Stomach (tissue), 9 donors: ENCODE results near the gene RHOD. TPM values are rescaled to one million over a fixed set of nuclear protein-coding genes. Genes with fewer than 3 reads are reported as not detected.

Experiments
- DNase-seq, 2 donors: peaks; one replicate each; pipeline versions ENCODE4 v3.0.0 to v3.0.0-alpha.2; 2013 to 2019
- H3K27ac ChIP-seq, 5 donors: fragments of 200-600 bp in 4 of 5; sonication (generic) in 4 of 5; one replicate each; pipeline ENCODE4 v1.5.1; 2013 to 2019; ENCODE audit warnings: mild to moderate bottlenecking in 1 of 5, moderate library complexity in 1 of 5
- H3K27me3 ChIP-seq, 3 donors: fragments of 200-600 bp; sonication (generic); one replicate each; pipeline ENCODE4 v1.5.1; 2017 to 2019; ENCODE audit warnings: mixed run types in 1 of 3
- H3K36me3 ChIP-seq, 4 donors: fragments of 200-600 bp; sonication (generic); 1 replicate in 3 of 4; 2 replicates in 1 of 4; pipeline ENCODE4 v1.5.1; 2016 to 2019
- H3K4me1 ChIP-seq, 4 donors: fragments of 200-600 bp; sonication (generic); one replicate each; pipeline ENCODE4 v1.5.1; 2016 to 2019
- H3K4me3 ChIP-seq, 4 donors: fragments of 200-600 bp; sonication (generic) in 3 of 4; one replicate each; pipeline ENCODE4 v1.5.1; 2016 to 2019; ENCODE audit warnings: mild to moderate bottlenecking in 1 of 4
- H3K9me3 ChIP-seq, 4 donors: fragments of 200-600 bp; sonication (generic); one replicate each; pipeline ENCODE4 v1.5.1; 2016 to 2019
- EP300 ChIP-seq: sonication (generic); formaldehyde crosslinking; IDR thresholded peaks from one replicate; pipeline ENCODE4 v1.6.1; 2017; ENCODE audit warnings: antibody characterized with exemption
- POLR2A ChIP-seq, 4 donors: fragments of 450-650 bp; IDR thresholded peaks; one replicate each; pipeline ENCODE4 v1.6.1; 2016; ENCODE audit warnings: antibody characterized with exemption in 4 of 4, control low read depth in 2 of 4, mild to moderate bottlenecking in 1 of 4, moderate library complexity in 1 of 4
- POLR2AphosphoS5 ChIP-seq, 3 donors: sonication (generic); formaldehyde crosslinking; IDR thresholded peaks; one replicate each; pipeline ENCODE4 v1.6.1; 2016; ENCODE audit warnings: antibody characterized with exemption in 3 of 3
- WGBS, 5 donors: extraction: QIAGEN DNeasy Blood & Tissue Kit in 3 of 5; methylation state at CpG; one replicate each; pipeline versions ENCODE4 v1.1.5 to v1.1.7; 2013 to 2018; 5-methylcytosine and 5-hydroxymethylcytosine counted together
- intact Hi-C: fragments of 100-400 bp; cut with DNase I; formaldehyde crosslinking; loops from one replicate; pipeline ENCODE4 v1.15.1; 2023; ENCODE audit warnings: low total_unique reads
- polyA plus RNA-seq, 3 donors: library from polyadenylated mRNA; stranded (reverse); fragments of 200-250 nt; gene quantifications; one replicate each; pipeline ENCODE4 v1.2.3, GENCODE V29; 2013
- total RNA-seq, 5 donors: library from RNA; depleted of rRNA; stranded (reverse); fragments of >200 nt; gene quantifications; one replicate each; pipeline versions ENCODE4 v1.1.0 to v1.2.3, GENCODE V29; 2014 to 2016
- TF ChIP-seq, protein P1 (sequence below), 7 experiments: fragments of 450-650 bp in 4 of 7; fragments of 200-600 bp in 3 of 7; sonication (generic) in 3 of 7; IDR thresholded peaks; one replicate each; pipeline ENCODE4 v1.5.1; 2016 to 2019; ENCODE audit warnings: antibody characterized with exemption in 7 of 7, control low read depth in 2 of 7, mild to moderate bottlenecking in 1 of 7
- donor health status: healthy with polysubstance abuse.
- donor health status: Bipolar disorder and iron deficiency.
- donor health status: healthy.

Gene RHOD
- total and polyA plus RNA-seq, 8 donors = 1.2 to 46.8 (median 36.4) TPM

- no peak for TF ChIP-seq POLR2AphosphoS5 (IDR thresholded peaks at IDR 0.05)
- no peak for TF ChIP-seq EP300
- TF ChIP-seq, protein P1, sequence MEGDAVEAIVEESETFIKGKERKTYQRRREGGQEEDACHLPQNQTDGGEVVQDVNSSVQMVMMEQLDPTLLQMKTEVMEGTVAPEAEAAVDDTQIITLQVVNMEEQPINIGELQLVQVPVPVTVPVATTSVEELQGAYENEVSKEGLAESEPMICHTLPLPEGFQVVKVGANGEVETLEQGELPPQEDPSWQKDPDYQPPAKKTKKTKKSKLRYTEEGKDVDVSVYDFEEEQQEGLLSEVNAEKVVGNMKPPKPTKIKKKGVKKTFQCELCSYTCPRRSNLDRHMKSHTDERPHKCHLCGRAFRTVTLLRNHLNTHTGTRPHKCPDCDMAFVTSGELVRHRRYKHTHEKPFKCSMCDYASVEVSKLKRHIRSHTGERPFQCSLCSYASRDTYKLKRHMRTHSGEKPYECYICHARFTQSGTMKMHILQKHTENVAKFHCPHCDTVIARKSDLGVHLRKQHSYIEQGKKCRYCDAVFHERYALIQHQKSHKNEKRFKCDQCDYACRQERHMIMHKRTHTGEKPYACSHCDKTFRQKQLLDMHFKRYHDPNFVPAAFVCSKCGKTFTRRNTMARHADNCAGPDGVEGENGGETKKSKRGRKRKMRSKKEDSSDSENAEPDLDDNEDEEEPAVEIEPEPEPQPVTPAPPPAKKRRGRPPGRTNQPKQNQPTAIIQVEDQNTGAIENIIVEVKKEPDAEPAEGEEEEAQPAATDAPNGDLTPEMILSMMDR (IDR thresholded peaks at IDR 0.05) = no peak
- TF ChIP-seq POLR2A (IDR thresholded peaks at IDR 0.05) = no peak
- H3K27ac ChIP-seq = no peak overlapping the region
- H3K4me3 ChIP-seq = no peak overlapping the region
- no peak for DNase-seq
- peaks cover 0 to 15% (median 0%) of the 10 kb centered on the region in 3 donors for H3K27me3 ChIP-seq
- H3K4me1 ChIP-seq = peaks cover 23 to 35% (median 29%) of the 10 kb centered on the region in 4 donors
- no peaks in the 10 kb centered on the region for H3K36me3 ChIP-seq
- intact Hi-C loops = no loop called here
- WGBS, 5 donors = 89 to 92% (median 90%) methylated on average over 6 to 7 of the region's 7 CpGs
- H3K9me3 ChIP-seq = no peaks in the 10 kb centered on the region
These were observed 3.5 kb downstream of the RHOD start for GRCh38 chr11:67060111-67060522.

DNA sequence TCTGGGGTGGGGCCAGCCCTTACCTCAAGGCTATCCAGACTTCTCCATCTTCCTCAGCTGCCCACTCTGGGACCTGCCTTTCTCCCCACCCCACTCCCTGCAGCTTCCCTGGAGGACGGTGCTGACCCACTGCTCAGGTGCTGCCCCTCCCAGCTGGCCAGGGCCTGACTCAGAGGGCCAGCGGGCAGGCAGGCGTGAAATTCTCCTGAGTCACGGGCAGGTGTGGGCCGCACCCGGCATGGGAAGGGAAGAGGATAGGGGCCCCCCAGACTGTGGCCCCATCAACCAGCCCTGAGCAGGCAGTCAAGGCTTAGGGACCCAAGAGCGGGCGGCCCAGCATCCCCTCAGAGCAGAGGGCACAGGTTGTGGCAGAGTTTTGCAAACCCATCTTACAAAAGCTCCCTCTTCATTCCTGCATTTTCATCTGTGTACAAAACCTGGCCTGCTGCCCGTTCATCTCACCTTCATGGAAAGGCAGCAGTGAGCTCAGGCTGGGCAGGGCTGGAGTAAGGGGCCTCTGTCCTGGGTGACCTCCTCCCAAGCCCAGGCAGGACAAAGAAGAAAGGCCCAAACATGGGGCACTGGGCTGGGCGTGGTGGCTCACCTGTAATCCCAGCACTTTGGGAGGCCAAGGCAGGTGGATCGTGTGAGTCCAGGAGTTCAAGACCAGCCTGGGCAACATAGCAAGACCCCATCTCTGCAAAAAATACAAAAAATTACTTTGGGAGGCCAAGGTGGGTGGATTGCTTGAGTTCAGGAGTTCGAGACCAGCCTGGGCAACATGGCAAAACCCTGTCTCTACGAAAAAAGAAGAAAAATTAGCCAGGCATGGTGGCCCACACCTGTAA lies 6.1 kb downstream of the RHOD start:
- Histone ChIP-seq H3K27me3 (no peaks in the 10 kb centered on the region), H3K4me1 (peaks cover 0 to 9% (median 2%) of the 10 kb centered on the region in 4 donors), H3K9me3 (no peaks in the 10 kb centered on the region), H3K4me3 (no peak overlapping the region), H3K27ac (peak overlapping the region in 4 of 5 donors; percentile 8 to 56 (median 37)), H3K36me3 (peaks cover 0 to 5% (median 0%) of the 10 kb centered on the region in 4 donors)
- 70 to 91% (median 80%) methylated on average over 9 to 13 of the region's 13 CpGs for WGBS, 5 donors
- TF ChIP-seq POLR2A (IDR thresholded peaks at IDR 0.05) (no peak), POLR2AphosphoS5 (IDR thresholded peaks at IDR 0.05) (no peak), EP300 (no peak)
- TF ChIP-seq, protein P1 (IDR thresholded peaks at IDR 0.05) = no peak
- DNase-seq = peak; percentile 48 to 56
- intact Hi-C loops = no loop called here

- 79 to 98% (median 94%) methylated on average over 3 of the region's 3 CpGs for WGBS, 5 donors
- Histone ChIP-seq H3K27ac (no peak overlapping the region), H3K9me3 (no peaks in the 10 kb centered on the region), H3K27me3 (no peaks in the 10 kb centered on the region), H3K4me1 (peaks cover 0 to 3% (median 1%) of the 10 kb centered on the region in 4 donors), H3K36me3 (peaks cover 0 to 5% (median 0%) of the 10 kb centered on the region in 4 donors), H3K4me3 (no peak overlapping the region)
- DNase-seq = no peak
- intact Hi-C loops = no loop called here
- no peak for TF ChIP-seq POLR2AphosphoS5 (IDR thresholded peaks at IDR 0.05)
- no peak for TF ChIP-seq EP300
- TF ChIP-seq, protein P1 (IDR thresholded peaks at IDR 0.05) = no peak
- no peak for TF ChIP-seq POLR2A (IDR thresholded peaks at IDR 0.05)
These were observed 9.7 kb downstream of the RHOD start for GRCh38 chr11:67066333-67066709.

DNA sequence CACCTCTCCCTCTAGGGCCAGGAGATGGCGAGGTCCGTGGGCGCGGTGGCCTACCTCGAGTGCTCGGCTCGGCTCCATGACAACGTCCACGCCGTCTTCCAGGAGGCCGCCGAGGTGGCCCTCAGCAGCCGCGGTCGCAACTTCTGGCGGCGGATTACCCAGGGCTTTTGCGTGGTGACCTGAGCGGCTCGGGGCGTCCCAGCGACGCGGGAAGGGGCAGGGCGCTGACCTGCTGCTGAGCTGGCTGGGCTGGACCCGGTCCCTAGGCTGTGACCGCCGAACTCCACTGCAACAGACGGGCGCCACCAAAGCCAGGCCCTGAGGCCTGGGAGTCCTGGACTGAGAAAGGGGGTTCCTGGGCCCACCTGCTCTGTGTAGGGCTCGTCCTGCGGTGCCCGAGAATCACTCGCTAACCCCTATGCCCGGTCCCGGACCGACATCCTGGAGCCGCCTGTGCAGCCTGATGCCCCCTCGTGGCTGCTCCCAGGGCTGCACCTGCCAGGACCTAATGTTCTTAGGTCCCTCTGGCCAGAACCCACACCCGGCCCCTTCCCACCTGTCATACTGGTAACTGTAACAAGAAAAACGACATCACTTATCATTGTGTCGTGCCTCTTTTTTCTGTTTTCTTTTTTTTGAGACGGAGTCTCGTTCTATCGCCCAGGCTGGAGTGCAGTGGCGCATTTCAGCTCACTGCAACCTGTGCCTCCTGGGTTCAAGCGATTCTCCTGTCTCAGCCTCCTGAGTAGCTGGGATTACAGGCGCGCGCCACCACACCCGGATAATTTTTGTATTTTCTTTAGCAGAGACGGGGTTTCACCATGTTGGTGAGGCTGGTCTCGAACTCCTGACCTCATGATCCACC lies 15.0 kb downstream of the RHOD start:
- 39 to 57% (median 52%) methylated on average over 33 to 53 of the region's 53 CpGs for WGBS, 5 donors
- peak; percentile 88 to 91 for DNase-seq
- TF ChIP-seq POLR2AphosphoS5 (IDR thresholded peaks at IDR 0.05) = no peak
- TF ChIP-seq, protein P1 (IDR thresholded peaks at IDR 0.05) = peak in 5 of 7 experiments; percentile 81 to 92 (median 87)
- TF ChIP-seq EP300 = no peak
- Histone ChIP-seq H3K36me3 (peaks cover 0 to 11% (median 0%) of the 10 kb centered on the region in 4 donors), H3K27ac (no peak overlapping the region), H3K4me1 (peaks cover 0 to 11% (median 6%) of the 10 kb centered on the region in 4 donors), H3K27me3 (no peaks in the 10 kb centered on the region), H3K9me3 (no peaks in the 10 kb centered on the region), H3K4me3 (peak overlapping the region; percentile 31 to 42 (median 36))
- intact Hi-C loops = no loop called here
